KMS-11 (cell line): ENCODE results near the gene SERINC1.
"Not testable (repeated sequence)": the region's sequence is repeated elsewhere in the genome, so short reads cannot be mapped to it uniquely, and the experiment has no call there.

Experiments
- H2AFZ ChIP-seq: fragments of 200-600 bp; sonication (generic); 2 replicates; pipeline ENCODE4 v1.6.1; 2016; ENCODE audit warnings: antibody characterized with exemption, mixed run types, low read depth
- H3K27ac ChIP-seq: fragments of 200-600 bp; sonication (generic); 2 replicates; pipeline ENCODE4 v1.6.1; 2016; ENCODE audit warnings: mild to moderate bottlenecking, mixed run types
- H3K27me3 ChIP-seq: fragments of 200-600 bp; sonication (generic); 2 replicates; pipeline ENCODE4 v1.6.1; 2017; ENCODE audit warnings: mild to moderate bottlenecking, low read depth, mixed run types, moderate library complexity; ENCODE audit not compliant: insufficient read depth
- H3K36me3 ChIP-seq: fragments of 200-600 bp; sonication (generic); 2 replicates; pipeline ENCODE4 v1.6.1; 2017; ENCODE audit warnings: mild to moderate bottlenecking, mixed run types; ENCODE audit not compliant: insufficient read depth
- H3K4me1 ChIP-seq: fragments of 200-600 bp; sonication (generic); 2 replicates; pipeline ENCODE4 v1.6.1; 2016; ENCODE audit warnings: mild to moderate bottlenecking, low read depth, mixed run types; ENCODE audit not compliant: poor library complexity, severe bottlenecking
- H3K4me2 ChIP-seq: fragments of 200-600 bp; sonication (generic); 2 replicates; pipeline ENCODE4 v1.7.0; 2016; ENCODE audit warnings: mild to moderate bottlenecking, mixed run types
- H3K4me3 ChIP-seq: fragments of 200-600 bp; sonication (generic); IDR thresholded peaks from 2 replicates; pipeline ENCODE4 v1.6.1; 2017; ENCODE audit warnings: low read depth, low read length, mixed read lengths; ENCODE audit not compliant: insufficient read depth
- H3K79me2 ChIP-seq: fragments of 200-600 bp; sonication (generic); 2 replicates; pipeline ENCODE4 v1.6.1; 2016; ENCODE audit warnings: low read depth, mixed run types; ENCODE audit not compliant: insufficient read depth
- H3K9ac ChIP-seq: fragments of 200-600 bp; sonication (generic); 2 replicates; pipeline ENCODE4 v1.6.1; 2016; ENCODE audit warnings: mild to moderate bottlenecking, mixed run types
- H4K20me1 ChIP-seq: fragments of 200-600 bp; sonication (generic); 2 replicates; pipeline ENCODE4 v1.6.1; 2016; ENCODE audit warnings: mild to moderate bottlenecking, mixed run types; ENCODE audit not compliant: insufficient read depth
- CTCF ChIP-seq: fragments of 200-600 bp; sonication (generic); conservative IDR thresholded peaks from 2 replicates; pipeline ENCODE4 v1.6.1; 2017; ENCODE audit warnings: low read depth, mild to moderate bottlenecking, antibody characterized with exemption, low read length, moderate library complexity, mixed read lengths

The SERINC1 gene

GRCh38 chr6:122471107-122472021 lies at the start of gene SERINC1:
Gene SERINC1, minus strand, starts transcription at chr6:122471807. Its CDS starts 70 bp downstream, at chr6:122471737.
- Histone ChIP-seq H3K79me2 (peaks cover 51% of the 10 kb centered on the region), H3K4me3 (no peak within 1 kb of the TSS), H4K20me1 (no peaks in the 10 kb centered on the region), H2AFZ (peak within 1 kb of the TSS; percentile 75), H3K9ac (peak within 1 kb of the TSS; percentile 68), H3K27me3 (no peaks in the 10 kb centered on the region), H3K4me1 (peaks cover 8% of the 10 kb centered on the region), H3K27ac (peak within 1 kb of the TSS; percentile 71), H3K4me2 (peak within 1 kb of the TSS; percentile 86), H3K36me3 (no peaks in the 10 kb centered on the region)
- TF ChIP-seq CTCF, result no peak

GRCh38 chr6:122511193-122511924 lies 39.8 kb upstream of the SERINC1 start:
- TF ChIP-seq CTCF, result no peak
- Histone ChIP-seq H3K4me1 (no peaks in the 10 kb centered on the region), H2AFZ (no peak overlapping the region), H3K4me2 (no peak overlapping the region), H3K79me2 (no peaks in the 10 kb centered on the region), H3K27me3 (no peaks in the 10 kb centered on the region), H3K4me3 (no peak overlapping the region), H3K36me3 (no peaks in the 10 kb centered on the region), H3K27ac (no peak overlapping the region), H4K20me1 (no peaks in the 10 kb centered on the region), H3K9ac (no peak overlapping the region)

GRCh38 chr6:122505170-122505569 lies 33.6 kb upstream of the SERINC1 start:
- not testable (repeated sequence) for H3K4me3 ChIP-seq, H3K4me2 ChIP-seq, H3K27ac ChIP-seq, H2AFZ ChIP-seq, H3K27me3 ChIP-seq, H4K20me1 ChIP-seq, H3K79me2 ChIP-seq, H3K36me3 ChIP-seq, H3K4me1 ChIP-seq, H3K9ac ChIP-seq

GRCh38 chr6:122501475-122501874 lies 29.9 kb upstream of the SERINC1 start:
- Histone ChIP-seq H4K20me1 (no peaks in the 10 kb centered on the region), H3K4me1 (no peaks in the 10 kb centered on the region), H2AFZ (no peak overlapping the region), H3K9ac (no peak overlapping the region), H3K79me2 (no peaks in the 10 kb centered on the region), H3K27me3 (no peaks in the 10 kb centered on the region), H3K36me3 (no peaks in the 10 kb centered on the region), H3K4me3 (no peak overlapping the region), H3K4me2 (no peak overlapping the region), H3K27ac (no peak overlapping the region)
- no peak for TF ChIP-seq CTCF
